OCI-LY3 (cell line): ENCODE results near the gene FANCM.

Source experiments
- EZH2phosphoT487 ChIP-seq: fragments of 200-600 bp; shearing (Covaris generic); IDR thresholded peaks from 2 replicates; pipeline ENCODE4 v1.6.1; 2018; ENCODE audit warnings: antibody characterized with exemption, mixed run types, low read depth
- TF ChIP-seq, protein P1 (sequence below): fragments of 200-600, 300-600 bp; sonication (generic); IDR thresholded peaks from 2 replicates; pipeline ENCODE4 v1.5.1; 2014; ENCODE audit warnings: antibody characterized with exemption, low read length, low read depth

DNA sequence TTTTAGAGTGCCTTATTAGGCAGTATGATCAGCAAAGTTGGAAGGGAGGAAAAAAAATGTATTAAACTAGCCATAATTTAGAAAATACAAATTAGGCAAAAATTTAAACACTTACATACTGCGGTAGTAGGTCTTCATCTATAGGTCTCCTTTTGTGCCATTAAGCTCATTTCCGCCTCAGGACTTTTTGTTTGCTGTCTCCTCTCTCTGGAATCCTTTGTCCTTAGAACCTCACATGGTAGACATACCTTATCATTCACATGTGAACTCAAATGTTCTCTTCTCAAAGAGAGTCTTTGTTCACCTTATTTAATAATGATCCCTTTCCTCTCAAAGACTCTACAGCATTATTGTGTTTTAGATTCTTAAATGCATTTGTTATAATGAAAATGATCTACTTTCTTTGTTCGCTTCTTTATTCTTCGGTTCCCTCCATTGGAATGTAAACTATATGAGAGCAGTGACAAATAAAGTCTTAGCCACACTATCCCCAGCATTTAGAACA, 14.7 kb downstream of the FANCM start:
- TF ChIP-seq, protein P1, sequence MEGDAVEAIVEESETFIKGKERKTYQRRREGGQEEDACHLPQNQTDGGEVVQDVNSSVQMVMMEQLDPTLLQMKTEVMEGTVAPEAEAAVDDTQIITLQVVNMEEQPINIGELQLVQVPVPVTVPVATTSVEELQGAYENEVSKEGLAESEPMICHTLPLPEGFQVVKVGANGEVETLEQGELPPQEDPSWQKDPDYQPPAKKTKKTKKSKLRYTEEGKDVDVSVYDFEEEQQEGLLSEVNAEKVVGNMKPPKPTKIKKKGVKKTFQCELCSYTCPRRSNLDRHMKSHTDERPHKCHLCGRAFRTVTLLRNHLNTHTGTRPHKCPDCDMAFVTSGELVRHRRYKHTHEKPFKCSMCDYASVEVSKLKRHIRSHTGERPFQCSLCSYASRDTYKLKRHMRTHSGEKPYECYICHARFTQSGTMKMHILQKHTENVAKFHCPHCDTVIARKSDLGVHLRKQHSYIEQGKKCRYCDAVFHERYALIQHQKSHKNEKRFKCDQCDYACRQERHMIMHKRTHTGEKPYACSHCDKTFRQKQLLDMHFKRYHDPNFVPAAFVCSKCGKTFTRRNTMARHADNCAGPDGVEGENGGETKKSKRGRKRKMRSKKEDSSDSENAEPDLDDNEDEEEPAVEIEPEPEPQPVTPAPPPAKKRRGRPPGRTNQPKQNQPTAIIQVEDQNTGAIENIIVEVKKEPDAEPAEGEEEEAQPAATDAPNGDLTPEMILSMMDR, result no peak
- no peak for TF ChIP-seq EZH2phosphoT487
